Prostate gland (tissue), 2 donors: Measurements from ENCODE around the gene RBM38.

ENCODE experiments used
- CTCF ChIP-seq, 4 experiments: fragments of 200-600 bp in 2 of 4; fragments of 450-650 bp in 2 of 4; sonication (generic) in 2 of 4; IDR thresholded peaks; 1 replicate in 3 of 4; 2 replicates in 1 of 4; pipeline ENCODE4 v1.5.1; 2016 to 2019; ENCODE audit warnings: antibody characterized with exemption in 4 of 4, mild to moderate bottlenecking in 2 of 4, moderate library complexity in 2 of 4
- POLR2A ChIP-seq: fragments of 450-650 bp; IDR thresholded peaks from one replicate; pipeline ENCODE4 v1.6.1; 2016; ENCODE audit warnings: antibody characterized with exemption, mild to moderate bottlenecking

- TF ChIP-seq CTCF (IDR thresholded peaks at IDR 0.05): no peak
- TF ChIP-seq POLR2A: no peak
Observed at GRCh38 chr20:57387945-57388371, 3.2 kb upstream of the RBM38 start.
